Hepatocyte (in vitro differentiated cells): Measurements from ENCODE around the gene KCNQ1.

ENCODE experiments used
- EZH2phosphoT487 ChIP-seq: fragments of 200-600 bp; sonication (generic); IDR thresholded peaks from one replicate; pipeline ENCODE4 v1.6.1; 2018; ENCODE audit warnings: antibody characterized with exemption, mild to moderate bottlenecking, low read depth, moderate library complexity; ENCODE audit not compliant: unreplicated experiment, severe bottlenecking
- TF ChIP-seq, protein P1 (sequence below): fragments of 200-600 bp; sonication (generic); IDR thresholded peaks from 2 replicates; pipeline ENCODE4 v1.5.1; 2016; ENCODE audit warnings: antibody characterized with exemption, mild to moderate bottlenecking; ENCODE audit not compliant: poor library complexity

DNA sequence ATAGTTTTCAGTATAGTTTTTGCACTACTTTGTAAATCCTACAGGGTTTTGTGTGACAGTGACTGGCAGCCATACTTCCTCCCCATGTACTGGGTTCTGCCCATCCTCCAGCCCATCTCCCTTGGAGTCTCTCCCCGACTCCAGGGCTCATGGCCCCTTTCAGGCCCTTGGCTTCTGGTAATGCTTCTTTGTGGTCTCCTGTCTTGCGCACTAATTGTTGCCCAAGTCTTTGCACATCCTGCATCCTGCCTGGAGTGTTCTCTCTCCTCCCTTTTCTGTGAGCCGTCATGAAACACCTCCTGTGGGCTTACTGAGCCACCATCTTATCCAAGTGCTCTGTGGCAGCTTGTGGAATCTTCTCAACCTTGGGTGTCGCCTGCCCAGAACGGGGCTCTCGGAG lies 266.4 kb downstream of the KCNQ1 start:
- TF ChIP-seq, protein P1, sequence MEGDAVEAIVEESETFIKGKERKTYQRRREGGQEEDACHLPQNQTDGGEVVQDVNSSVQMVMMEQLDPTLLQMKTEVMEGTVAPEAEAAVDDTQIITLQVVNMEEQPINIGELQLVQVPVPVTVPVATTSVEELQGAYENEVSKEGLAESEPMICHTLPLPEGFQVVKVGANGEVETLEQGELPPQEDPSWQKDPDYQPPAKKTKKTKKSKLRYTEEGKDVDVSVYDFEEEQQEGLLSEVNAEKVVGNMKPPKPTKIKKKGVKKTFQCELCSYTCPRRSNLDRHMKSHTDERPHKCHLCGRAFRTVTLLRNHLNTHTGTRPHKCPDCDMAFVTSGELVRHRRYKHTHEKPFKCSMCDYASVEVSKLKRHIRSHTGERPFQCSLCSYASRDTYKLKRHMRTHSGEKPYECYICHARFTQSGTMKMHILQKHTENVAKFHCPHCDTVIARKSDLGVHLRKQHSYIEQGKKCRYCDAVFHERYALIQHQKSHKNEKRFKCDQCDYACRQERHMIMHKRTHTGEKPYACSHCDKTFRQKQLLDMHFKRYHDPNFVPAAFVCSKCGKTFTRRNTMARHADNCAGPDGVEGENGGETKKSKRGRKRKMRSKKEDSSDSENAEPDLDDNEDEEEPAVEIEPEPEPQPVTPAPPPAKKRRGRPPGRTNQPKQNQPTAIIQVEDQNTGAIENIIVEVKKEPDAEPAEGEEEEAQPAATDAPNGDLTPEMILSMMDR = no peak
- TF ChIP-seq EZH2phosphoT487 = no peak
